ENCODE results near the gene TNK2. TPM values are rescaled to one million over a fixed set of nuclear protein-coding genes. Genes with fewer than 3 reads are reported as not detected.
"Not testable (repeated sequence)": the region's sequence is repeated elsewhere in the genome, so short reads cannot be mapped to it uniquely, and the experiment has no call there.

Gene TNK2
- polyA plus RNA-seq, 4 donors, result 6.7 to 32.8 (median 16.2) TPM

- 79 to 93% (median 83%) methylated on average over 8 of the region's 8 CpGs for WGBS, 3 donors
These were observed 88.2 kb downstream of the TNK2 start for GRCh38 chr3:195820186-195820585.

GRCh38 chr3:195818301-195818700, 90.0 kb downstream of the TNK2 start:
- whole genome bisulfite sequencing, 3 donors, result 89 to 93% (median 90%) methylated on average over 21 of the region's 21 CpGs
- Histone ChIP-seq H3K9me3 (ENCODE audit: control insufficient read depth in 2 of 2, insufficient read depth in 1 of 2, low read depth in 1 of 2, low read length in 1 of 2) (no peaks in the 10 kb centered on the region), H3K4me1 (ENCODE audit: control insufficient read depth in 3 of 3, insufficient read depth in 2 of 3, low read depth in 1 of 3, low read length in 2 of 3) (no peaks in the 10 kb centered on the region), H3K36me3 (ENCODE audit: control insufficient read depth in 3 of 3, insufficient read depth in 2 of 3, low read depth in 1 of 3, low read length in 3 of 3) (no peaks in the 10 kb centered on the region), H3K4me3 (ENCODE audit: low read depth in 1 of 3, low read length in 3 of 3) (no peak overlapping the region), H3K27ac (ENCODE audit: low read depth in 1 of 3, low read length in 2 of 3) (no peak overlapping the region), H3K27me3 (ENCODE audit: control insufficient read depth in 3 of 3, insufficient read depth in 3 of 3, low read length in 3 of 3) (peaks cover 0 to 3% (median 0%) of the 10 kb centered on the region in 3 donors)
- FAIRE-seq (no peak), DNase-seq (no peak)

More at GRCh38 chr3:195820186-195820585, 88.2 kb downstream of the TNK2 start:
- no peaks in the 10 kb centered on the region for H3K36me3 ChIP-seq (ENCODE audit: control insufficient read depth in 3 of 3, insufficient read depth in 2 of 3, low read depth in 1 of 3, low read length in 3 of 3)
- H3K27me3 ChIP-seq (ENCODE audit: control insufficient read depth in 3 of 3, insufficient read depth in 3 of 3, low read length in 3 of 3), result no peaks in the 10 kb centered on the region
- no peak for DNase-seq
- no peaks in the 10 kb centered on the region for H3K9me3 ChIP-seq (ENCODE audit: control insufficient read depth in 2 of 2, insufficient read depth in 1 of 2, low read depth in 1 of 2, low read length in 1 of 2)
- no peak for FAIRE-seq
- no peak overlapping the region for H3K4me3 ChIP-seq (ENCODE audit: low read depth in 1 of 3, low read length in 3 of 3)
- no peak overlapping the region for H3K27ac ChIP-seq (ENCODE audit: low read depth in 1 of 3, low read length in 2 of 3)
- H3K4me1 ChIP-seq (ENCODE audit: control insufficient read depth in 3 of 3, insufficient read depth in 2 of 3, low read depth in 1 of 3, low read length in 2 of 3), result no peaks in the 10 kb centered on the region

GRCh38 chr3:195817578-195818135, 90.7 kb downstream of the TNK2 start:
- DNase-seq (no peak), FAIRE-seq (no peak)
- Histone ChIP-seq H3K4me3 (ENCODE audit: low read depth in 1 of 3, low read length in 3 of 3) (no peak overlapping the region), H3K27ac (ENCODE audit: low read depth in 1 of 3, low read length in 2 of 3) (no peak overlapping the region), H3K36me3 (ENCODE audit: control insufficient read depth in 3 of 3, insufficient read depth in 2 of 3, low read depth in 1 of 3, low read length in 3 of 3) (no peaks in the 10 kb centered on the region), H3K4me1 (ENCODE audit: control insufficient read depth in 3 of 3, insufficient read depth in 2 of 3, low read depth in 1 of 3, low read length in 2 of 3) (no peaks in the 10 kb centered on the region), H3K9me3 (ENCODE audit: control insufficient read depth in 2 of 2, insufficient read depth in 1 of 2, low read depth in 1 of 2, low read length in 1 of 2) (no peaks in the 10 kb centered on the region), H3K27me3 (ENCODE audit: control insufficient read depth in 3 of 3, insufficient read depth in 3 of 3, low read length in 3 of 3) (peaks cover under 1 to 4% (median 3%) of the 10 kb centered on the region in 3 donors)
- 91 to 93% (median 92%) methylated on average over 17 of the region's 17 CpGs for WGBS, 3 donors

GRCh38 chr3:195816276-195816913, 92.0 kb downstream of the TNK2 start:
- H3K27me3 ChIP-seq (ENCODE audit: control insufficient read depth in 3 of 3, insufficient read depth in 3 of 3, low read length in 3 of 3), result peaks cover 3 to 17% (median 4%) of the 10 kb centered on the region in 3 donors
- WGBS, 3 donors, result 78 to 85% (median 83%) methylated on average over 19 to 23 of the region's 23 CpGs
- H3K4me3 ChIP-seq (ENCODE audit: low read depth in 1 of 3, low read length in 3 of 3); H3K4me1 ChIP-seq (ENCODE audit: control insufficient read depth in 3 of 3, insufficient read depth in 2 of 3, low read depth in 1 of 3, low read length in 2 of 3); FAIRE-seq; H3K27ac ChIP-seq (ENCODE audit: low read depth in 1 of 3, low read length in 2 of 3); DNase-seq; H3K36me3 ChIP-seq (ENCODE audit: control insufficient read depth in 3 of 3, insufficient read depth in 2 of 3, low read depth in 1 of 3, low read length in 3 of 3); H3K9me3 ChIP-seq (ENCODE audit: control insufficient read depth in 2 of 2, insufficient read depth in 1 of 2, low read depth in 1 of 2, low read length in 1 of 2): not testable (repeated sequence)

- Histone ChIP-seq H3K4me1 (ENCODE audit: control insufficient read depth in 3 of 3, insufficient read depth in 2 of 3, low read depth in 1 of 3, low read length in 2 of 3) (no peaks in the 10 kb centered on the region), H3K4me3 (ENCODE audit: low read depth in 1 of 3, low read length in 3 of 3) (no peak overlapping the region), H3K9me3 (ENCODE audit: control insufficient read depth in 2 of 2, insufficient read depth in 1 of 2, low read depth in 1 of 2, low read length in 1 of 2) (no peaks in the 10 kb centered on the region), H3K36me3 (ENCODE audit: control insufficient read depth in 3 of 3, insufficient read depth in 2 of 3, low read depth in 1 of 3, low read length in 3 of 3) (no peaks in the 10 kb centered on the region), H3K27ac (ENCODE audit: low read depth in 1 of 3, low read length in 2 of 3) (no peak overlapping the region), H3K27me3 (ENCODE audit: control insufficient read depth in 3 of 3, insufficient read depth in 3 of 3, low read length in 3 of 3) (peaks cover 3 to 19% (median 4%) of the 10 kb centered on the region in 3 donors)
- DNase-seq (no peak), FAIRE-seq (no peak)
- 81 to 90% (median 82%) methylated on average over 18 of the region's 18 CpGs for WGBS, 3 donors
These were observed 93.1 kb downstream of the TNK2 start for GRCh38 chr3:195815169-195815771.

- DNase-seq (no peak), FAIRE-seq (no peak)
These were observed 94.3 kb downstream of the TNK2 start for GRCh38 chr3:195813916-195814640.

More at GRCh38 chr3:195813916-195814640, 94.3 kb downstream of the TNK2 start:
- no peaks in the 10 kb centered on the region for H3K4me1 ChIP-seq (ENCODE audit: control insufficient read depth in 3 of 3, insufficient read depth in 2 of 3, low read depth in 1 of 3, low read length in 2 of 3)
- H3K27me3 ChIP-seq (ENCODE audit: control insufficient read depth in 3 of 3, insufficient read depth in 3 of 3, low read length in 3 of 3), result peaks cover 4 to 19% (median 5%) of the 10 kb centered on the region in 3 donors
- H3K4me3 ChIP-seq (ENCODE audit: low read depth in 1 of 3, low read length in 3 of 3), result no peak overlapping the region
- no peak overlapping the region for H3K27ac ChIP-seq (ENCODE audit: low read depth in 1 of 3, low read length in 2 of 3)
- no peaks in the 10 kb centered on the region for H3K36me3 ChIP-seq (ENCODE audit: control insufficient read depth in 3 of 3, insufficient read depth in 2 of 3, low read depth in 1 of 3, low read length in 3 of 3)
- no peaks in the 10 kb centered on the region for H3K9me3 ChIP-seq (ENCODE audit: control insufficient read depth in 2 of 2, insufficient read depth in 1 of 2, low read depth in 1 of 2, low read length in 1 of 2)
- 83 to 90% (median 85%) methylated on average over 24 of the region's 24 CpGs for WGBS, 3 donors

Other genes with a start within 250 kb of the TNK2 start
- 10 to 100 TPM; 16.8 to 54.6 (median 22.3) TPM for gene MUC20, start 187.6 kb downstream of the TNK2 start, polyA plus RNA-seq
- gene MUC4, start 96.6 kb downstream of the TNK2 start, polyA plus RNA-seq, result 1 to 10 TPM in 2 of 4 donors, under 1 TPM in 2; under 0.01 to 5.5 (median 2.1) TPM
- 100 to 1,000 TPM in 1 of 4 donors, 10 to 100 TPM in 3; 12.7 to 108 (median 50.4) TPM for gene TFRC, start 173.5 kb upstream of the TNK2 start, polyA plus RNA-seq

Measured in small intestine (tissue), 7 donors.